Liver (tissue), 3 donors: ENCODE data around the gene SGMS1.
"Not testable (repeated sequence)": the region's sequence is repeated elsewhere in the genome, so short reads cannot be mapped to it uniquely, and the experiment has no call there.

Experiments
- GABPA ChIP-seq, 2 donors: IDR thresholded peaks in 1 of 2; conservative IDR thresholded peaks in 1 of 2; 2 replicates each; pipeline ENCODE4 v1.6.1; 2016; ENCODE audit warnings: antibody characterized with exemption in 2 of 2, mild to moderate bottlenecking in 1 of 2, moderate library complexity in 1 of 2
- JUND ChIP-seq, 2 donors: IDR thresholded peaks; 2 replicates each; pipeline ENCODE4 v1.6.1; 2016; ENCODE audit warnings: antibody characterized with exemption in 2 of 2
- RAD21 ChIP-seq, 2 donors: IDR thresholded peaks; 2 replicates each; pipeline ENCODE4 v1.6.1; 2016; ENCODE audit warnings: antibody characterized with exemption in 2 of 2, mild to moderate bottlenecking in 2 of 2
- TAF1 ChIP-seq: conservative IDR thresholded peaks from 2 replicates; pipeline ENCODE4 v1.6.1; 2016; ENCODE audit warnings: antibody characterized with exemption, mild to moderate bottlenecking
- TF ChIP-seq, protein P1 (sequence below): fragments of 150-350 bp; IDR thresholded peaks from 2 replicates; pipeline ENCODE4 v1.5.1; 2017; ENCODE audit warnings: improper control_type of control experiment, low read depth, low read length; ENCODE audit not compliant: missing input control
- TF ChIP-seq, protein P2 (sequence below): IDR thresholded peaks from 2 replicates; pipeline ENCODE4 v1.6.1; 2016; ENCODE audit warnings: antibody characterized with exemption
- TF ChIP-seq, protein P3 (sequence below): IDR thresholded peaks from 2 replicates; pipeline ENCODE4 v1.6.1; 2016; ENCODE audit warnings: antibody characterized with exemption, mild to moderate bottlenecking
- donor health status: healthy.
- donor health status: healthy.

DNA sequence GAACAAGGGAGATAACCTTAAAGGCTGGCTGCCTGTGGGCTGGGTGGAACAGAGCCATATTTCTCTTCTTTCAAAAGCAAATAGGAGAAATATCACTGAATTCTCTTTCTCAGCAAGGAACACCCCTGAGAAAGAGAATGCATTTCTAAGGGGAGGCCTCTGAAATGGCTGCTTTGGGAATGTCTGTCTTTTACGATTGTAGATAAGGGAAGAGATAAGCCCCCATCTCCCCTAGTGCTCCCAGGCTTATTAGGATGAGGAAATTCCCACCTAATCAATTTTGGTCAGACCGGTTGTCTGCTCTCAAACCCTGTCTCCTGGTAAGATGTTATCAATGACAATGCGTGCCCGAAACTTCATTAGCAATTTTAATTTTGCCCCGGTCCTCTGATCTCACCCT, 178.0 kb downstream of the SGMS1 start:
- TF ChIP-seq, protein P1, sequence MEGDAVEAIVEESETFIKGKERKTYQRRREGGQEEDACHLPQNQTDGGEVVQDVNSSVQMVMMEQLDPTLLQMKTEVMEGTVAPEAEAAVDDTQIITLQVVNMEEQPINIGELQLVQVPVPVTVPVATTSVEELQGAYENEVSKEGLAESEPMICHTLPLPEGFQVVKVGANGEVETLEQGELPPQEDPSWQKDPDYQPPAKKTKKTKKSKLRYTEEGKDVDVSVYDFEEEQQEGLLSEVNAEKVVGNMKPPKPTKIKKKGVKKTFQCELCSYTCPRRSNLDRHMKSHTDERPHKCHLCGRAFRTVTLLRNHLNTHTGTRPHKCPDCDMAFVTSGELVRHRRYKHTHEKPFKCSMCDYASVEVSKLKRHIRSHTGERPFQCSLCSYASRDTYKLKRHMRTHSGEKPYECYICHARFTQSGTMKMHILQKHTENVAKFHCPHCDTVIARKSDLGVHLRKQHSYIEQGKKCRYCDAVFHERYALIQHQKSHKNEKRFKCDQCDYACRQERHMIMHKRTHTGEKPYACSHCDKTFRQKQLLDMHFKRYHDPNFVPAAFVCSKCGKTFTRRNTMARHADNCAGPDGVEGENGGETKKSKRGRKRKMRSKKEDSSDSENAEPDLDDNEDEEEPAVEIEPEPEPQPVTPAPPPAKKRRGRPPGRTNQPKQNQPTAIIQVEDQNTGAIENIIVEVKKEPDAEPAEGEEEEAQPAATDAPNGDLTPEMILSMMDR: not testable (repeated sequence)
- TF ChIP-seq, protein P2, sequence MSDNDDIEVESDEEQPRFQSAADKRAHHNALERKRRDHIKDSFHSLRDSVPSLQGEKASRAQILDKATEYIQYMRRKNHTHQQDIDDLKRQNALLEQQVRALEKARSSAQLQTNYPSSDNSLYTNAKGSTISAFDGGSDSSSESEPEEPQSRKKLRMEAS: not testable (repeated sequence)
- TF ChIP-seq, protein P3, sequence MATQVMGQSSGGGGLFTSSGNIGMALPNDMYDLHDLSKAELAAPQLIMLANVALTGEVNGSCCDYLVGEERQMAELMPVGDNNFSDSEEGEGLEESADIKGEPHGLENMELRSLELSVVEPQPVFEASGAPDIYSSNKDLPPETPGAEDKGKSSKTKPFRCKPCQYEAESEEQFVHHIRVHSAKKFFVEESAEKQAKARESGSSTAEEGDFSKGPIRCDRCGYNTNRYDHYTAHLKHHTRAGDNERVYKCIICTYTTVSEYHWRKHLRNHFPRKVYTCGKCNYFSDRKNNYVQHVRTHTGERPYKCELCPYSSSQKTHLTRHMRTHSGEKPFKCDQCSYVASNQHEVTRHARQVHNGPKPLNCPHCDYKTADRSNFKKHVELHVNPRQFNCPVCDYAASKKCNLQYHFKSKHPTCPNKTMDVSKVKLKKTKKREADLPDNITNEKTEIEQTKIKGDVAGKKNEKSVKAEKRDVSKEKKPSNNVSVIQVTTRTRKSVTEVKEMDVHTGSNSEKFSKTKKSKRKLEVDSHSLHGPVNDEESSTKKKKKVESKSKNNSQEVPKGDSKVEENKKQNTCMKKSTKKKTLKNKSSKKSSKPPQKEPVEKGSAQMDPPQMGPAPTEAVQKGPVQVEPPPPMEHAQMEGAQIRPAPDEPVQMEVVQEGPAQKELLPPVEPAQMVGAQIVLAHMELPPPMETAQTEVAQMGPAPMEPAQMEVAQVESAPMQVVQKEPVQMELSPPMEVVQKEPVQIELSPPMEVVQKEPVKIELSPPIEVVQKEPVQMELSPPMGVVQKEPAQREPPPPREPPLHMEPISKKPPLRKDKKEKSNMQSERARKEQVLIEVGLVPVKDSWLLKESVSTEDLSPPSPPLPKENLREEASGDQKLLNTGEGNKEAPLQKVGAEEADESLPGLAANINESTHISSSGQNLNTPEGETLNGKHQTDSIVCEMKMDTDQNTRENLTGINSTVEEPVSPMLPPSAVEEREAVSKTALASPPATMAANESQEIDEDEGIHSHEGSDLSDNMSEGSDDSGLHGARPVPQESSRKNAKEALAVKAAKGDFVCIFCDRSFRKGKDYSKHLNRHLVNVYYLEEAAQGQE: not testable (repeated sequence)
- not testable (repeated sequence) for TF ChIP-seq TAF1; JUND (IDR thresholded peaks at IDR 0.05); RAD21 (IDR thresholded peaks at IDR 0.05); GABPA (IDR thresholded peaks at IDR 0.05 in 1 of 2, conservative IDR thresholded peaks at IDR 0.05 in 1 of 2)
